GM21717 (cell line): ENCODE results near the gene NKIRAS2.
"Not testable (repeated sequence)": the region's sequence is repeated elsewhere in the genome, so short reads cannot be mapped to it uniquely, and the experiment has no call there.

Experiments
- ATAC-seq: cut with Tn5 transposase; IDR thresholded peaks from one replicate; pipeline ENCODE4 v1.9.1; 2021; ENCODE audit warnings: mild to moderate bottlenecking, moderate library complexity; ENCODE audit not compliant: unreplicated experiment

Gene NKIRAS2

GRCh38 chr17:41996855-41997164 lies 23.1 kb upstream of the NKIRAS2 start:
- ATAC-seq = no peak

GRCh38 chr17:41998497-41998896 lies 21.4 kb upstream of the NKIRAS2 start:
- no peak for ATAC-seq

GRCh38 chr17:42000413-42001133 lies 19.3 kb upstream of the NKIRAS2 start:
- ATAC-seq = no peak

DNA sequence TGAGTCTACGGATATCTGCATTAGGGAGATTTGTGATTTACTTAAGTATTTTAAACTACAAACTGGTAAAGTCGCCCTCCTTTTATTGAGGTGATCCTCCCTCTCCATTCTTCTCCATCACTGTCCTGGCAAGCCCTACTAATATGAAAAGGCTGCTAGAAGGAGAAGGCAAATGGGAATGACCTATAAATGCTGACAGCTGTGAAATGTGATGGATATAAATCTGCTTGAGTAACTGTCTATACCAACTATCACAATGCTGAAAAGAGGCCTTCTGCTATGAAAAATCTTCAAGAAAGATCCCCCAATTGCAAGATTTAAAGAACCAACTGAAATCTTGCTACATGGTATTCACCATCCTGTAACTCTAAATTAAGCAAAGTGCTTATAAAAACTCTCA lies 18.2 kb upstream of the NKIRAS2 start:
- ATAC-seq = no peak

- no peak for ATAC-seq
Measured at GRCh38 chr17:42002175-42002791, 17.6 kb upstream of the NKIRAS2 start.

DNA sequence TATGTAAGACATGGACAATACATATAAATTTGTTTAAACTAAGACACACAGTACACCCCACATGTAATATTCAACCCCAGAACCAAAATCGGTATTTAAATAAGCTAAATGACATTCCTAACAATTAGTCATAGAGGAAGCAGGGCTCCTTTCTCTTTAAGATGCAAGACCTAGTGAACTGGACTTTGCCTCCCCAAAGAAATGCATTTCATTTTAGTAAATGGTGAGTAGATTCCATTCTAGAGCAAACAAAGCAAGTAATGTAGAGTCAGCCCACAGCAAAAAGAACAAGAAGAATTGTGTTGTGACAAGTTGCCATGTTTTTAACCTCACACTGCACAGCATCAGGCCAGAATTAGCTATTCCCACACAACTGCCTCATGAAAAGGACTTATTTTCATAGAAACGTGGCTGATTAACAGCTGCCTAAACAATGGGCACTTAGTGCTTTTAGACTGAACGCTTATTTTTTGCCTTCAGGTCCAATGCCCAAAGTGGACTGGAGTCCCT lies 17.0 kb upstream of the NKIRAS2 start:
- no peak for ATAC-seq

GRCh38 chr17:42005166-42005565 lies 14.7 kb upstream of the NKIRAS2 start:
- ATAC-seq = no peak

- no peak for ATAC-seq
Measured at GRCh38 chr17:42009170-42009569, 10.7 kb upstream of the NKIRAS2 start.

GRCh38 chr17:42010266-42010680 lies 9.6 kb upstream of the NKIRAS2 start:
- ATAC-seq = not testable (repeated sequence)

GRCh38 chr17:42010898-42011516 lies 8.9 kb upstream of the NKIRAS2 start:
- ATAC-seq = no peak

DNA sequence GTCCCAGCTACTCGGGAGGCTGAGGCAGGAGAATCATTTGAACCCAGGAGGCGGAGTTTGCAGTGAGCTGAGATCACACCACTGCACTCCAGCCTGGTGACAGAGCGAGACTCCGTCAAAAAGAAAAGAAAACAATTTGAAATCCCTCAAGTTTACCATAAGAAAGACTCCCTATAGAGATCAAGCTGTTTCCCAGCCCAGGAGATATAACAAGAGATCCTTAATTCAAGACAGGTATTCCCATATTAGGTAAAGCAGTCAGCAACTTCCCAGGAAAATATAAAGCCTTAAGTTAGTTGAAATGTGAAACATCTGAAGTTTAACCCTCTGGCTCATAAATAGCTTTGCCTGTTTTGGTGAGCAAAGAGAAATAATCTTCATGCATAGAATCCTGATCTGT lies 7.5 kb upstream of the NKIRAS2 start:
- not testable (repeated sequence) for ATAC-seq

GRCh38 chr17:42013740-42014139 lies 6.2 kb upstream of the NKIRAS2 start:
- ATAC-seq = not testable (repeated sequence)

DNA sequence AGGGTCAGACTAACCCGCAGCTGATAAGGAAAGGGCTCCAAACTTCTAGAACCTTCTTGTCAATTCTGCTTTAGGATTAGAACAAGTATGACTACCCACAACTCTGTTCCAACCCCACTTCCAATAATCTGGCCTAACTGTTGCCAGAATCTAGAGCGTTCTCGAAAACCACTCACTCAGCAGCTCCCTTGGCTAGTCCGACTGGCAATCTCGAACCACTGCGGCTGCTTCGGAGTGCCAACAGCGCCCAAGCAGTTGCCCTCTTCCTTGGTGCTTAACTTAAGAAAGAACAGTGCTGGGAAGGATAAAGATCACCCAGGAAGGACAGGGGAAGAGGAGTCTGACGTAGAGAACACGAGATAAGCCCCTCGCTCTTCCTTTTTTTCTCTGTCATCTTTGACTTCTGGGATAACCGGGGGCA lies 3.5 kb upstream of the NKIRAS2 start:
- ATAC-seq = no peak

- peak; percentile 75 for ATAC-seq
Measured at GRCh38 chr17:42016941-42017865, 2.7 kb upstream of the NKIRAS2 start, which contains the start of gene DNAJC7. TSS of gene DNAJC7 (minus strand) at chr17:42017439. CDS start at chr17:42017416, 23 bp downstream.

DNA sequence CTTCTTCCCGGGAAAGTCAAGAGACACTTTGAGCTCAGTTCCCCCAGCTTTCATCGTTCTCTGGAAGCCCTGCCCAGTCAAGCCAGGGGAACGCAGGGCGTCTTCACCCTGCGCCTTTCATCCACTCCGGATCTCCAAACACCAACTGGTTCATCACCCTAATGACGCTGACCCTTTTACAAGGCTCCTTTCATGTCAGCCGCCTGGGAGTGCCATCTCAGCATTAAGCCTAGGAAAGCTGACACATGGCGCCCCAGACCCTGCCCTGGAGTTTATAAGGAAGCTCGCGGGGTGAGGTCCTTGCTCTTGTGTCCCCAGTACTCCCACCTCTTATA lies 2.1 kb upstream of the NKIRAS2 start:
- ATAC-seq = no peak

DNA sequence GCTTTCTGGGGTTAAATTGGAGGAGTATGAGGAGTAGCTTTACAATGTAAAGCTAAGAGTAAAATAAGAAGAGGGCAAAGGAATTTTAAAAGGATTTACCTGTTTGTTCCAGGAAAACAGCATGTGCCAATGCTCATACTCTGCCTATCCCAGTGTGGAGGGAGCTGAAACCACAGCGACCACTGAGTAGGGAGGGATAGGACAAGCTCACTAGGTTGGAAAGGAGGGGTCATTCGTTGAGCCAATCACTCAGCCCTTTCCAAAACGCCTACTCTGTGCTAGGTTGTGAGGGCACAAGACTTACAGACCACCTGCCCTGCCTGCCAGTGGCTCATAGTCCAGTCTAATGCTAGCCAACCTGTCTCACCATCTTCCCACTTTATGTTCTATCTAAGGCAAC lies 1.6 kb upstream of the NKIRAS2 start:
- no peak for ATAC-seq

DNA sequence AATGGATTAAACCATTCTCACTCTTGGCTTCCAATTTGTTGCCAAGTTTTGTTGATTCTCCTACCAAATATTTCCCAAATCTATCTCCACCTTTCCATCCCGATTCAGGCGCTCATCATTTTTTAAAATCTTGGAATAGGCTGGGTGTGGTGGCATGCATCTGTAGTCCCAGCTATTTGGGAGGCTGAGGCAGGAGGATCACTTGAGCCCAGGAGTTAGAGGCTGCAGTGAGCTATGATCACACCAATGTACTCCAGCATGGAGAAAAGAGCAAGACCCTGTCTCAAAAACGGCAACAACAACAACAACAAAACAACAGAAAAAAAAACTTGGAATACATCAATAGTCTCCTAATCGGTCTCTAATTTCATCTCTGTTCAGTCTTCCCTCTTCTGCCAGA lies 902 bp upstream of the NKIRAS2 start:
- ATAC-seq = no peak

GRCh38 chr17:42020845-42021244 lies 955 bp downstream of the NKIRAS2 start:
- not testable (repeated sequence) for ATAC-seq

DNA sequence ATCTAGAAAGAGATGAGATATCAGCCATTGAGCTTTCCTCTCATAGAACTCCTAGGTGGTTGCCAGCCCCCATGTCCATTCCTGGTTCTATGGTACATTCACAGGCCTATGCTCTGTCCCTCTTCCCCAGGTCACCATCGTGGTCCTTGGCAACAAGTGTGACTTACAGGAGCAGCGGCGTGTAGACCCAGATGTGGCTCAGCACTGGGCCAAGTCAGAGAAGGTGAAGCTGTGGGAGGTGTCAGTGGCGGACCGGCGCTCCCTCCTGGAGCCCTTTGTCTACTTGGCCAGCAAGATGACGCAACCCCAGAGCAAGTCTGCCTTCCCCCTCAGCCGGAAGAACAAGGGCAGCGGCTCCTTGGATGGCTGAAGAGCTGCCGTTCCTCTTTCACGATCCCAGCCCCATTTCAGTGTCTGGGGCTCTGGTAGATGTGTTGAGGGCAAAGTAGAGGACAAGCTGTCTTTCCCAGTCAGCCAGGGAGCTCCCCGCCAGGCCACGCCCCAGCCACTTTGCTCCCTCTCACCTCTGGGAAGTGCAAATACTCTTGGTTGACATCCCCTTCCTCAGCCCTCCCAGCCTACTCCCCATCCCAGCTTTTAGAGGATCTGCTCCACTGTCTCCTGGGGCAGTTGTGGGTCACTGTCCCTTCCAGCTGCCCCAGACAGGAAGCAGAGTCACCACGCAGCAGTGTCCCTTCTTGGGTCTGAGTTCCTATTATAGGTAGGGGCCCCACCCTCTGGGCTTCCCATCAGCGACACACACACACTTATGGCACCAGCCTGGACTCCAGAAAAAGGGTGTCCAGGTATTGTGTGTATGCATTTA lies 3.8 kb downstream of the NKIRAS2 start:
- no peak for ATAC-seq

DNA sequence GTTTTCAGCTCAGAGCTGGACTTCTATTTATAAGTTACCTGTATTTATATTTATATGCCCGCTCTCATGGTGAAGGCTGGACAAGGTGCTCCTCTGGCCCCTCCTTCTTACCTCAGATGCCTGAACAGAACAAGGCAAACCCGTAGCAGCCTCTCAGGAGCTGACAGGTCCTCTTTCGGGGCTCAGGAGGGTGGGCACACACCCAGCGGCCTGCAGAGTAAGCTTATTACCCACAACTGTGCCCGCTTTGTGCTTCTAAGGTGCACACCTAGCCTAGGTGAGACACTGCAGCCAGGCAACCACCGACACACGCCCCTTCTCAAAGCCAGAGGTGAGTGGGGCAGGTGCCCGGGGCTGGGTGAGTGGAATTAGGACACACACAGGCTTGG lies 5.3 kb downstream of the NKIRAS2 start:
- no peak for ATAC-seq
